ENCODE data around the gene HMGXB4.

Gene HMGXB4

DNA sequence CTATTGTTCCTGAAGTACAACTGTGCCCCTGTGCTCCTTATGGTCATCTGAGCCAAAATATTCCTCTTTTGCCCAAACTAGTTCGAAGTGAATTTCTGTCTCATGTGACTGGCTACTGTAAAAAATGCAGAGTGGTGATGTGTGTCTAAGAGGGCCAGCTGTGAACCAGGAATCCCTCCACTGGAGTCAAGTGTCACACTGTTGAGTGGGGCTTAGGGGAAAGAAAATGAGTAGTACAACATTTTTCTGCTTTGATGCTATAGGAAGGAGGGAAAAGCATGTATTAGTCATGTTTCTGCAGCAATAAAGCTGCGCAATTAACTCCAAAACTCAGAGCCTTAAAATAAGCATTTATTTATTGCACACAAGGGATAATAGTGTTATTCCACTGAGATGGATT is 39.8 kb upstream of the HMGXB4 start:
- no peaks in the 10 kb centered on the region for H3K36me3 ChIP-seq (ENCODE audit: low read length)
- H4K20me1 ChIP-seq (ENCODE audit: low read depth, low read length): no peaks in the 10 kb centered on the region
- H3K4me2 ChIP-seq (ENCODE audit: low read depth, low read length, poor library complexity, severe bottlenecking): no peak overlapping the region
- no peak overlapping the region for H3K9ac ChIP-seq (ENCODE audit: low read length)
- H2AFZ ChIP-seq (ENCODE audit: low read depth, low read length, severe bottlenecking): no peak overlapping the region
- no peaks in the 10 kb centered on the region for H3K79me2 ChIP-seq (ENCODE audit: insufficient read depth, low read length)
- no peak overlapping the region for H3K4me3 ChIP-seq (ENCODE audit: insufficient read depth, low read length, poor library complexity, severe bottlenecking)
- TF ChIP-seq EZH2phosphoT487 (conservative IDR thresholded peaks at IDR 0.05; ENCODE audit: low read length): no peak
- TF ChIP-seq, protein P1, sequence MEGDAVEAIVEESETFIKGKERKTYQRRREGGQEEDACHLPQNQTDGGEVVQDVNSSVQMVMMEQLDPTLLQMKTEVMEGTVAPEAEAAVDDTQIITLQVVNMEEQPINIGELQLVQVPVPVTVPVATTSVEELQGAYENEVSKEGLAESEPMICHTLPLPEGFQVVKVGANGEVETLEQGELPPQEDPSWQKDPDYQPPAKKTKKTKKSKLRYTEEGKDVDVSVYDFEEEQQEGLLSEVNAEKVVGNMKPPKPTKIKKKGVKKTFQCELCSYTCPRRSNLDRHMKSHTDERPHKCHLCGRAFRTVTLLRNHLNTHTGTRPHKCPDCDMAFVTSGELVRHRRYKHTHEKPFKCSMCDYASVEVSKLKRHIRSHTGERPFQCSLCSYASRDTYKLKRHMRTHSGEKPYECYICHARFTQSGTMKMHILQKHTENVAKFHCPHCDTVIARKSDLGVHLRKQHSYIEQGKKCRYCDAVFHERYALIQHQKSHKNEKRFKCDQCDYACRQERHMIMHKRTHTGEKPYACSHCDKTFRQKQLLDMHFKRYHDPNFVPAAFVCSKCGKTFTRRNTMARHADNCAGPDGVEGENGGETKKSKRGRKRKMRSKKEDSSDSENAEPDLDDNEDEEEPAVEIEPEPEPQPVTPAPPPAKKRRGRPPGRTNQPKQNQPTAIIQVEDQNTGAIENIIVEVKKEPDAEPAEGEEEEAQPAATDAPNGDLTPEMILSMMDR (IDR thresholded peaks at IDR 0.05; ENCODE audit: insufficient read depth, low read length, poor library complexity, severe bottlenecking): no peak
- no peaks in the 10 kb centered on the region for H3K27me3 ChIP-seq (ENCODE audit: low read length)
- H3K27ac ChIP-seq (ENCODE audit: low read depth, low read length): no peak overlapping the region
- H3K9me2 ChIP-seq (replicated peaks; ENCODE audit: insufficient read depth, low read length): no peaks in the 10 kb centered on the region
- H3K9me3 ChIP-seq (ENCODE audit: insufficient read depth, low read length): no peaks in the 10 kb centered on the region
- H3F3A ChIP-seq (ENCODE audit: insufficient read depth): no peaks in the 10 kb centered on the region

DNA sequence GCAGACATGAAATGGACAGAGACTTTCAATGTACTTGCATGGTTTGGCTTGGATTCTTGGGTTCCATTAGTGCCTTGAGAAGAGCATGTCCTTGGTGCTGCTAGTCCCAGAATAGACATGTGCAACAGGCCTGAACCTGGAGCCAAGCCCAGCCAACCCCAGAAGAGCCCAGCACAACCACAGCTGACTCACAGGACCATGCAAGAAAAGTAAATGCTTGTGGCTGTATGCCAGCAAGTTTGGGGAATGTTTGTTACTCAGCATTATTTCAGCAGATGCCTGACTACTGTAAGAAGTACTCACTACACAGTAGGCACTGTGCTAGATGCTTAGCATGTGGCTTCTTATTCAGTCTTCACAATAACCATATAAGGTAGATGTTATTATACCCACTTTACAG is 39.2 kb upstream of the HMGXB4 start:
- no peaks in the 10 kb centered on the region for H3K9me2 ChIP-seq (replicated peaks; ENCODE audit: insufficient read depth, low read length)
- H2AFZ ChIP-seq (ENCODE audit: low read depth, low read length, severe bottlenecking): no peak overlapping the region
- no peaks in the 10 kb centered on the region for H3K36me3 ChIP-seq (ENCODE audit: low read length)
- H4K20me1 ChIP-seq (ENCODE audit: low read depth, low read length): no peaks in the 10 kb centered on the region
- no peaks in the 10 kb centered on the region for H3K79me2 ChIP-seq (ENCODE audit: insufficient read depth, low read length)
- H3K27ac ChIP-seq (ENCODE audit: low read depth, low read length): no peak overlapping the region
- H3K27me3 ChIP-seq (ENCODE audit: low read length): no peaks in the 10 kb centered on the region
- no peak overlapping the region for H3K4me3 ChIP-seq (ENCODE audit: insufficient read depth, low read length, poor library complexity, severe bottlenecking)
- H3K4me2 ChIP-seq (ENCODE audit: low read depth, low read length, poor library complexity, severe bottlenecking): no peak overlapping the region
- H3K9ac ChIP-seq (ENCODE audit: low read length): no peak overlapping the region
- no peaks in the 10 kb centered on the region for H3K9me3 ChIP-seq (ENCODE audit: insufficient read depth, low read length)
- TF ChIP-seq EZH2phosphoT487 (conservative IDR thresholded peaks at IDR 0.05; ENCODE audit: low read length): no peak
- H3F3A ChIP-seq (ENCODE audit: insufficient read depth): no peaks in the 10 kb centered on the region

DNA sequence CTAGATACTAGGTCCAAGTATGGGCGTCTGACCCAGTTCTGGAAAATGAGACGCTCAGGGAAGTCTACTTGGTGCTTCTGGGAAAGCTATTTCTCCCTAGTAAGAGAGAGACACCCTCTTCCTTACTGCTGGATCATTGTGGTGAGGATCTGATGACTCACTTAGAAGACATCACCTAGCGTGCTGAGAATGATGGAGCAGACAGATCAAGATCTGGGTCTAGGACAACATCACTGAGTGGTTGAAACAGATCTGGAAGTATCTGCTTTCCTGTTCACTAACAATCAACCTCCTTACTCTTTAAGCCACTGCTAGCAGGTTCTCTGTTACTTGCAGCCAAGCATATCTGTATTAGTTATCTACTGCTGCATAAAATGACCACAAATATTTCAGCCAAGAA is 38.3 kb upstream of the HMGXB4 start:
- H3K27ac ChIP-seq (ENCODE audit: low read depth, low read length): no peak overlapping the region
- H3K4me2 ChIP-seq (ENCODE audit: low read depth, low read length, poor library complexity, severe bottlenecking): no peak overlapping the region
- no peaks in the 10 kb centered on the region for H3K36me3 ChIP-seq (ENCODE audit: low read length)
- no peak for TF ChIP-seq EZH2phosphoT487 (conservative IDR thresholded peaks at IDR 0.05; ENCODE audit: low read length)
- TF ChIP-seq, protein P1 (IDR thresholded peaks at IDR 0.05; ENCODE audit: insufficient read depth, low read length, poor library complexity, severe bottlenecking): no peak
- H3K9me3 ChIP-seq (ENCODE audit: insufficient read depth, low read length): no peaks in the 10 kb centered on the region
- no peaks in the 10 kb centered on the region for H3K9me2 ChIP-seq (replicated peaks; ENCODE audit: insufficient read depth, low read length)
- no peaks in the 10 kb centered on the region for H3K79me2 ChIP-seq (ENCODE audit: insufficient read depth, low read length)
- no peaks in the 10 kb centered on the region for H3F3A ChIP-seq (ENCODE audit: insufficient read depth)
- no peaks in the 10 kb centered on the region for H4K20me1 ChIP-seq (ENCODE audit: low read depth, low read length)
- H3K27me3 ChIP-seq (ENCODE audit: low read length): no peaks in the 10 kb centered on the region
- no peak overlapping the region for H3K9ac ChIP-seq (ENCODE audit: low read length)
- H3K4me3 ChIP-seq (ENCODE audit: insufficient read depth, low read length, poor library complexity, severe bottlenecking): no peak overlapping the region
- H2AFZ ChIP-seq (ENCODE audit: low read depth, low read length, severe bottlenecking): no peak overlapping the region

DNA sequence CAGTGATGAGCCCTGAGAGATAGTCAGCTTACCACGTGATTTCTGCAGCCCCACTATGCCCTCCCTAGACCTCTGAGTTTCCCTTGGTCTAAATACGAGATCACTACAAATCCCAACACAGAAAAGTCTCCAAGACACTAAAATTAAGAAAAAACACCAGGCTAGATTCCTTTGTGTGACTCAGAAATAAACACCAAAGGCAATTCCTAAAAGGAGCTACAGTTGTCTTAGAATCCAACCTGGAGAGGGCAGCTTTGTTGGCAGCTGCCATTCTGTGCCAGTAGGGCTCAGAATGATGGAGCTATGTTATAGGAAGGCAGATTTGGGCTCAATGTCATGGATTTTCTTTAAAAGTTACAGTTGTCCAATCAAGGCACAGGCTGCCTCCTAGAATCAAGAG is 37.1 kb upstream of the HMGXB4 start:
- Histone ChIP-seq H3K9me3 (ENCODE audit: insufficient read depth, low read length) (no peaks in the 10 kb centered on the region), H3K9me2 (replicated peaks; ENCODE audit: insufficient read depth, low read length) (no peaks in the 10 kb centered on the region), H3K4me3 (ENCODE audit: insufficient read depth, low read length, poor library complexity, severe bottlenecking) (no peak overlapping the region), H2AFZ (ENCODE audit: low read depth, low read length, severe bottlenecking) (no peak overlapping the region), H3K27me3 (ENCODE audit: low read length) (no peaks in the 10 kb centered on the region), H3K27ac (ENCODE audit: low read depth, low read length) (no peak overlapping the region), H3K4me2 (ENCODE audit: low read depth, low read length, poor library complexity, severe bottlenecking) (no peak overlapping the region), H4K20me1 (ENCODE audit: low read depth, low read length) (no peaks in the 10 kb centered on the region), H3F3A (ENCODE audit: insufficient read depth) (no peaks in the 10 kb centered on the region), H3K79me2 (ENCODE audit: insufficient read depth, low read length) (no peaks in the 10 kb centered on the region), H3K36me3 (ENCODE audit: low read length) (no peaks in the 10 kb centered on the region), H3K9ac (ENCODE audit: low read length) (no peak overlapping the region)
- no peak for TF ChIP-seq EZH2phosphoT487 (conservative IDR thresholded peaks at IDR 0.05; ENCODE audit: low read length)
- TF ChIP-seq, protein P1 (IDR thresholded peaks at IDR 0.05; ENCODE audit: insufficient read depth, low read length, poor library complexity, severe bottlenecking): no peak
